ENCODE data around the gene ETNK2. TPM values are rescaled to one million over a fixed set of nuclear protein-coding genes. Genes with fewer than 3 reads are reported as not detected.

Gene ETNK2
- total RNA-seq, 3 donors from 2014 or later: 13.8 to 66.1 (median 16.8) TPM

GRCh38 chr1:204128964-204129896 lies 22.6 kb downstream of the ETNK2 start:
- peak; percentile 88 to 89 for DNase-seq (ENCODE audit: low spot score in 2 of 2)
- Histone ChIP-seq H3K4me3 (peak overlapping the region in 2 of 3 donors; percentile 44 to 62), H3K27ac (peak overlapping the region; percentile 84 to 86), H3K9me3 (no peaks in the 10 kb centered on the region), H3K27me3 (no peaks in the 10 kb centered on the region), H3K4me1 (peaks cover 12 to 27% of the 10 kb centered on the region in 2 donors), H3K36me3 (no peaks in the 10 kb centered on the region)
- intact Hi-C loops (cut with DNase I; ENCODE audit: low total_unique reads): loop anchor here (5.0 kb wide), 2 partner anchors 57 to 267 kb away; partner anchors contain the start of genes SNRPE and SOX13
- TF ChIP-seq POLR2A (IDR thresholded peaks at IDR 0.05) (peak; percentile 17), POLR2AphosphoS5 (IDR thresholded peaks at IDR 0.05) (peak in 1 of 3 donors; percentile 52), CTCF (IDR thresholded peaks at IDR 0.05) (peak; percentile 86 to 93 (median 90))

GRCh38 chr1:204128464-204128963 lies 23.3 kb downstream of the ETNK2 start:
- Histone ChIP-seq H3K36me3 (no peaks in the 10 kb centered on the region), H3K9me3 (no peaks in the 10 kb centered on the region), H3K4me3 (no peak overlapping the region), H3K27me3 (no peaks in the 10 kb centered on the region), H3K4me1 (peaks cover 12 to 27% of the 10 kb centered on the region in 2 donors), H3K27ac (peak overlapping the region; percentile 84 to 86)
- TF ChIP-seq CTCF (IDR thresholded peaks at IDR 0.05) (no peak), POLR2AphosphoS5 (IDR thresholded peaks at IDR 0.05) (no peak), POLR2A (IDR thresholded peaks at IDR 0.05) (no peak)
- no peak for DNase-seq (ENCODE audit: low spot score in 2 of 2)
- intact Hi-C loops (cut with DNase I; ENCODE audit: low total_unique reads): loop anchor here (5.0 kb wide), 2 partner anchors 56 to 266 kb away; partner anchors contain the start of genes SNRPE and SOX13

GRCh38 chr1:204127597-204128242 lies 24.1 kb downstream of the ETNK2 start:
- H3K4me1 ChIP-seq: peaks cover 12 to 27% of the 10 kb centered on the region in 2 donors
- peak overlapping the region; percentile 29 to 57 for H3K27ac ChIP-seq
- H3K4me3 ChIP-seq: no peak overlapping the region
- DNase-seq (ENCODE audit: low spot score in 2 of 2): peak in 1 of 2 donors; percentile 46
- peak; percentile 98 to 99 (median 99) for TF ChIP-seq CTCF (IDR thresholded peaks at IDR 0.05)
- TF ChIP-seq POLR2AphosphoS5 (IDR thresholded peaks at IDR 0.05): peak; percentile 78 to 91 (median 79)
- no peak for TF ChIP-seq POLR2A (IDR thresholded peaks at IDR 0.05)
- intact Hi-C loops (cut with DNase I; ENCODE audit: low total_unique reads): loop anchor here (5.0 kb wide), 2 partner anchors 55 to 265 kb away; partner anchors contain the start of genes SNRPE and SOX13
- H3K9me3 ChIP-seq: no peaks in the 10 kb centered on the region
- no peaks in the 10 kb centered on the region for H3K27me3 ChIP-seq
- no peaks in the 10 kb centered on the region for H3K36me3 ChIP-seq

GRCh38 chr1:204126956-204127355 lies 24.9 kb downstream of the ETNK2 start:
- H3K9me3 ChIP-seq: no peaks in the 10 kb centered on the region
- no peak for DNase-seq (ENCODE audit: low spot score in 2 of 2)
- TF ChIP-seq POLR2AphosphoS5 (IDR thresholded peaks at IDR 0.05): no peak
- no peak for TF ChIP-seq CTCF (IDR thresholded peaks at IDR 0.05)
- TF ChIP-seq POLR2A (IDR thresholded peaks at IDR 0.05): no peak
- H3K27me3 ChIP-seq: no peaks in the 10 kb centered on the region
- intact Hi-C loops (cut with DNase I; ENCODE audit: low total_unique reads): loop anchor here (5.0 kb wide), 2 partner anchors 55 to 265 kb away; partner anchors contain the start of genes SNRPE and SOX13
- no peak overlapping the region for H3K4me3 ChIP-seq
- no peaks in the 10 kb centered on the region for H3K36me3 ChIP-seq
- H3K27ac ChIP-seq: peak overlapping the region; percentile 29 to 57
- H3K4me1 ChIP-seq: peaks cover 12 to 24% of the 10 kb centered on the region in 2 donors
